Neural cell (in vitro differentiated cells): ENCODE measurements around the gene TENT5C.

Source experiments
- EP300 ChIP-seq: fragments of 450-650 bp; conservative IDR thresholded peaks from 2 replicates; pipeline ENCODE4 v1.6.1; 2014; ENCODE audit warnings: antibody characterized with exemption, mild to moderate bottlenecking, moderate library complexity; ENCODE audit not compliant: poor library complexity, severe bottlenecking
- POLR2AphosphoS5 ChIP-seq: IDR thresholded peaks from 2 replicates; pipeline ENCODE4 v1.6.1; 2012
- TAF1 ChIP-seq: IDR thresholded peaks from 2 replicates; pipeline ENCODE4 v1.6.1; 2012; ENCODE audit warnings: low read depth
- TF ChIP-seq, protein P1 (sequence below): fragments of 450-650 bp; IDR thresholded peaks from 2 replicates; pipeline ENCODE4 v1.5.1; 2014; ENCODE audit warnings: antibody characterized with exemption, mild to moderate bottlenecking, moderate library complexity; ENCODE audit not compliant: poor library complexity, severe bottlenecking

DNA sequence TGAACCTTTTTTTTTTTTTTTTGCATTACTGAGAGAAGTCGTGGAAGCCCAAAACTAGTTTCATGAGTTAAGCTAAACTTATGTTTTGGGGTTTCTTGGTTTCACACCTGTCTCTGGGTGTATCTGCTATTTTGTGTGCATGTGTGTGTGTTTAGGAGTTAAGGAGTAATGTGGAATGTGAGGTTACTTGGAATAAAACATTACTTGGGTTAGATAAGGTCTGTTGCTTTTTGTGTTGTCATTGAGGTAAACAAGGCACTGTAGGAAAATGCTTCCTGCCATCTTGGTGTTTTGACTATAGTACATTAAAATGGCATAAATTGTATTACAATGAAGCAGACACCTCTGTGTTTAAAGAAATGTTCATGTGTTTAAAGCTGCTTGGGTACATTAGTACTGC lies 2.9 kb downstream of the TENT5C start:
- TF ChIP-seq, protein P1, sequence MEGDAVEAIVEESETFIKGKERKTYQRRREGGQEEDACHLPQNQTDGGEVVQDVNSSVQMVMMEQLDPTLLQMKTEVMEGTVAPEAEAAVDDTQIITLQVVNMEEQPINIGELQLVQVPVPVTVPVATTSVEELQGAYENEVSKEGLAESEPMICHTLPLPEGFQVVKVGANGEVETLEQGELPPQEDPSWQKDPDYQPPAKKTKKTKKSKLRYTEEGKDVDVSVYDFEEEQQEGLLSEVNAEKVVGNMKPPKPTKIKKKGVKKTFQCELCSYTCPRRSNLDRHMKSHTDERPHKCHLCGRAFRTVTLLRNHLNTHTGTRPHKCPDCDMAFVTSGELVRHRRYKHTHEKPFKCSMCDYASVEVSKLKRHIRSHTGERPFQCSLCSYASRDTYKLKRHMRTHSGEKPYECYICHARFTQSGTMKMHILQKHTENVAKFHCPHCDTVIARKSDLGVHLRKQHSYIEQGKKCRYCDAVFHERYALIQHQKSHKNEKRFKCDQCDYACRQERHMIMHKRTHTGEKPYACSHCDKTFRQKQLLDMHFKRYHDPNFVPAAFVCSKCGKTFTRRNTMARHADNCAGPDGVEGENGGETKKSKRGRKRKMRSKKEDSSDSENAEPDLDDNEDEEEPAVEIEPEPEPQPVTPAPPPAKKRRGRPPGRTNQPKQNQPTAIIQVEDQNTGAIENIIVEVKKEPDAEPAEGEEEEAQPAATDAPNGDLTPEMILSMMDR: no peak
- TF ChIP-seq POLR2AphosphoS5: no peak
- TF ChIP-seq TAF1: no peak
- TF ChIP-seq EP300: no peak
